H1 (cell line): Measurements from ENCODE around the gene AGR2. TPM values are rescaled to one million over a fixed set of nuclear protein-coding genes. Genes with fewer than 3 reads are reported as not detected.

Experiments
- CTCF ChIA-PET: fragments of 300-600 bp; sonication (Branson Sonifier 250); formaldehyde crosslinking; loops from one replicate; lab custom pipeline; 2021; ENCODE audit not compliant: partially characterized antibody; lab: Charles Lee
- POLR2A ChIA-PET: fragments of 300-600 bp; sonication (Branson Sonifier 250); formaldehyde crosslinking; loops from one replicate; lab custom pipeline; 2021; ENCODE audit warnings: inconsistent platforms; ENCODE audit not compliant: partially characterized antibody; lab: Charles Lee
- DNase-seq, 2 experiments: peaks; one replicate each; pipeline versions ENCODE4 v3.0.0 to v3.0.0-alpha.2; 2010 to 2022; ENCODE audit warnings: low spot score in 2 of 2, low read depth in 1 of 2, mixed read lengths in 1 of 2
- FAIRE-seq: peaks from 2 replicates; lab custom pipeline; 2011; peaks lifted over from hg19 to GRCh38; lab: Jason Lieb, UNC
- H2AFZ ChIP-seq: 2 replicates; pipeline ENCODE4 v1.8.1; 2012; ENCODE audit warnings: low read length, inconsistent platforms
- H2AK5ac ChIP-seq: 2 replicates; pipeline ENCODE4 v1.6.1; 2013; ENCODE audit warnings: low read depth, low read length
- H2BK120ac ChIP-seq: replicated peaks from 2 replicates; pipeline ENCODE3; 2013; ENCODE audit warnings: low read depth, low read length, inconsistent platforms
- H2BK12ac ChIP-seq: 2 replicates; pipeline ENCODE4 v1.6.1; 2013; ENCODE audit warnings: low read depth, low read length
- H2BK15ac ChIP-seq: 2 replicates; pipeline ENCODE4 v1.6.1; 2013; ENCODE audit warnings: low read length
- H2BK20ac ChIP-seq: 2 replicates; pipeline ENCODE4 v1.6.1; 2013; ENCODE audit warnings: low read length
- H2BK5ac ChIP-seq: 2 replicates; pipeline ENCODE4 v1.6.1; 2013; ENCODE audit warnings: low read depth, low read length
- H3K14ac ChIP-seq: 2 replicates; pipeline ENCODE4 v1.6.1; 2013; ENCODE audit warnings: inconsistent platforms; ENCODE audit not compliant: insufficient read length
- H3K18ac ChIP-seq: 2 replicates; pipeline ENCODE4 v1.6.1; 2013; ENCODE audit warnings: low read length; ENCODE audit errors: extremely low read depth
- H3K23ac ChIP-seq: 2 replicates; pipeline ENCODE4 v1.6.1; 2013; ENCODE audit warnings: inconsistent platforms; ENCODE audit not compliant: insufficient read length
- H3K23me2 ChIP-seq: 2 replicates; pipeline ENCODE4 v1.6.1; 2013; ENCODE audit warnings: low read depth, low read length
- H3K27ac ChIP-seq: 2 replicates; pipeline ENCODE4 v1.6.1; 2011; ENCODE audit warnings: low read depth, low read length, inconsistent platforms
- H3K27me3 ChIP-seq, 4 experiments: replicated peaks in 1 of 4; 1 replicate in 1 of 4; 2 replicates in 3 of 4; pipeline versions ENCODE4 v1.6.1 to v1.8.1; 2011 to 2013; ENCODE audit warnings: low read length in 3 of 4, mild to moderate bottlenecking in 3 of 4, inconsistent platforms in 2 of 4, mixed read lengths in 2 of 4, moderate library complexity in 1 of 4; ENCODE audit not compliant: control insufficient read depth in 3 of 4, insufficient read depth in 3 of 4; ENCODE audit errors: extremely low read depth in 1 of 4
- H3K36me3 ChIP-seq, 4 experiments: 2 replicates each; pipeline versions ENCODE4 v1.6.1 to v1.8.1; 2011 to 2013; ENCODE audit warnings: mild to moderate bottlenecking in 4 of 4, low read length in 3 of 4, moderate library complexity in 2 of 4, control low read depth in 1 of 4, inconsistent platforms in 1 of 4; ENCODE audit not compliant: insufficient read depth in 4 of 4, control insufficient read depth in 2 of 4
- H3K4ac ChIP-seq: replicated peaks from 2 replicates; pipeline ENCODE3; 2013; ENCODE audit warnings: low read length, low read depth, mixed read lengths, inconsistent platforms; ENCODE audit not compliant: insufficient read length
- H3K4me1 ChIP-seq, 4 experiments: replicated peaks in 1 of 4; 1 replicate in 1 of 4; 2 replicates in 3 of 4; pipeline versions ENCODE4 v1.6.1 to v1.8.1; 2011 to 2013; ENCODE audit warnings: low read length in 3 of 4, inconsistent platforms in 2 of 4, mixed read lengths in 1 of 4; ENCODE audit not compliant: insufficient read depth in 4 of 4, control insufficient read depth in 3 of 4
- H3K4me2 ChIP-seq, 2 experiments: 2 replicates each; pipeline versions ENCODE4 v1.6.1 to v1.8.1; 2011 to 2013; ENCODE audit warnings: low read depth in 2 of 2, low read length in 2 of 2, control low read depth in 1 of 2, inconsistent platforms in 1 of 2, mild to moderate bottlenecking in 1 of 2; ENCODE audit not compliant: insufficient read depth in 1 of 2
- H3K4me3 ChIP-seq, 4 experiments: fragments of 200-600, 300-600 bp in 1 of 4; sonication (generic), shearing (Covaris generic), sonication (Bioruptor Twin) in 1 of 4; 2 replicates each; pipeline versions ENCODE4 v1.5.1 to v1.8.1; 2011 to 2016; ENCODE audit warnings: low read length in 4 of 4, low read depth in 3 of 4, control low read depth in 2 of 4, inconsistent platforms in 2 of 4, mild to moderate bottlenecking in 2 of 4, mixed read lengths in 1 of 4, moderate library complexity in 1 of 4; ENCODE audit not compliant: insufficient read depth in 2 of 4; ENCODE audit errors: extremely low read depth in 1 of 4
- H3K56ac ChIP-seq: replicated peaks from 2 replicates; pipeline ENCODE3; 2013; ENCODE audit warnings: low read depth, mild to moderate bottlenecking, mixed read lengths, low read length, inconsistent platforms; ENCODE audit not compliant: insufficient read length
- H3K79me1 ChIP-seq: 2 replicates; pipeline ENCODE4 v1.6.1; 2013; ENCODE audit warnings: low read depth, low read length, control low read depth
- H3K79me2 ChIP-seq, 2 experiments: 2 replicates each; pipeline versions ENCODE4 v1.6.1 to v1.8.1; 2012 to 2013; ENCODE audit warnings: low read length in 2 of 2, mild to moderate bottlenecking in 2 of 2, inconsistent platforms in 1 of 2; ENCODE audit not compliant: insufficient read depth in 2 of 2, control insufficient read depth in 1 of 2
- H3K9ac ChIP-seq, 4 experiments: replicated peaks in 1 of 4; 1 replicate in 1 of 4; 2 replicates in 3 of 4; pipeline versions ENCODE4 v1.6.1 to v1.8.1; 2011 to 2013; ENCODE audit warnings: low read depth in 3 of 4, low read length in 3 of 4, control low read depth in 2 of 4, mild to moderate bottlenecking in 2 of 4, moderate library complexity in 2 of 4, inconsistent platforms in 1 of 4; ENCODE audit errors: extremely low read depth in 1 of 4
- H3K9me3 ChIP-seq, 2 experiments: 2 replicates each; pipeline versions ENCODE4 v1.6.1 to v1.8.1; 2012 to 2013; ENCODE audit warnings: mild to moderate bottlenecking in 2 of 2, moderate library complexity in 2 of 2, control low read depth in 1 of 2, inconsistent platforms in 1 of 2, low read depth in 1 of 2, low read length in 1 of 2, mixed read lengths in 1 of 2; ENCODE audit not compliant: insufficient read depth in 2 of 2
- H4K20me1 ChIP-seq, 2 experiments: replicated peaks in 1 of 2; 2 replicates each; pipeline versions ENCODE3 to v1.8.1; 2011 to 2013; ENCODE audit warnings: inconsistent platforms in 2 of 2, low read length in 2 of 2, mild to moderate bottlenecking in 1 of 2; ENCODE audit not compliant: insufficient read depth in 2 of 2, control insufficient read depth in 1 of 2
- H4K5ac ChIP-seq: 2 replicates; pipeline ENCODE4 v1.6.1; 2013; ENCODE audit warnings: low read length, low read depth, mixed read lengths, inconsistent platforms; ENCODE audit not compliant: insufficient read length
- H4K8ac ChIP-seq: 2 replicates; pipeline ENCODE4 v1.8.0; 2013; ENCODE audit warnings: mild to moderate bottlenecking, moderate library complexity, low read length, inconsistent platforms; ENCODE audit not compliant: insufficient read depth; ENCODE audit errors: extremely low read depth
- H4K91ac ChIP-seq: replicated peaks from 2 replicates; pipeline ENCODE3; 2013; ENCODE audit warnings: low read length, mixed read lengths, inconsistent platforms; ENCODE audit not compliant: insufficient read length
- BACH1 ChIP-seq: IDR thresholded peaks from 2 replicates; pipeline ENCODE4 v1.6.1; 2012; ENCODE audit warnings: low read length, improper control_type of control experiment
- BCL11A ChIP-seq, 2 experiments: IDR thresholded peaks; one replicate each; pipeline ENCODE4 v1.6.1; 2011; ENCODE audit warnings: low read depth in 2 of 2, low read length in 2 of 2, mild to moderate bottlenecking in 2 of 2
- CTCF ChIP-seq, 3 experiments: IDR thresholded peaks; 1 replicate in 2 of 3; 2 replicates in 1 of 3; pipeline versions ENCODE4 v1.5.1 to v1.6.1; 2011; ENCODE audit warnings: low read length in 3 of 3, mild to moderate bottlenecking in 3 of 3, inconsistent platforms in 2 of 3, low read depth in 1 of 3, moderate library complexity in 1 of 3; ENCODE audit not compliant: insufficient read depth in 1 of 3; ENCODE audit errors: control extremely low read depth in 1 of 3
- EGR1 ChIP-seq: IDR thresholded peaks from 2 replicates; pipeline ENCODE4 v1.6.1; 2011; ENCODE audit warnings: low read depth, low read length, borderline replicate concordance
- FOSL1 ChIP-seq: IDR thresholded peaks from 2 replicates; pipeline ENCODE4 v1.6.1; 2011; ENCODE audit warnings: mild to moderate bottlenecking, low read depth, low read length, moderate library complexity; ENCODE audit not compliant: insufficient read depth
- JUND ChIP-seq: IDR thresholded peaks from 2 replicates; pipeline ENCODE4 v1.6.1; 2011; ENCODE audit warnings: mild to moderate bottlenecking, improper control_type of control experiment, low read length
- KDM1A ChIP-seq: fragments of 200-600, 300-600 bp; sonication (generic); IDR thresholded peaks from 2 replicates; pipeline ENCODE4 v1.7.1; 2016; ENCODE audit warnings: mild to moderate bottlenecking, low read length, borderline replicate concordance
- KDM5A ChIP-seq: fragments of 200-600 bp; IDR thresholded peaks from 2 replicates; pipeline ENCODE4 v1.7.1; 2012; ENCODE audit warnings: mild to moderate bottlenecking, low read length, inconsistent platforms, mixed read lengths
- POU5F1 ChIP-seq: IDR thresholded peaks from 2 replicates; pipeline ENCODE4 v1.6.1; 2011; ENCODE audit warnings: low read depth, mild to moderate bottlenecking, low read length, moderate library complexity
- SIX5 ChIP-seq: IDR thresholded peaks from 2 replicates; pipeline ENCODE4 v1.6.1; 2011; ENCODE audit warnings: mild to moderate bottlenecking, low read depth, low read length
- SP1 ChIP-seq: IDR thresholded peaks from 2 replicates; pipeline ENCODE4 v1.6.1; 2011; ENCODE audit warnings: low read depth, low read length
- SRF ChIP-seq: IDR thresholded peaks from 2 replicates; pipeline ENCODE4 v1.6.1; 2011; ENCODE audit warnings: mild to moderate bottlenecking, low read depth, low read length, moderate library complexity
- SUZ12 ChIP-seq: fragments of 200-600 bp; sonication (generic); IDR thresholded peaks from 2 replicates; pipeline ENCODE4 v1.6.1; 2012; ENCODE audit warnings: mild to moderate bottlenecking, inconsistent platforms, low read length, moderate library complexity, mixed read lengths
- WGBS, 2 experiments: shearing (Covaris generic) in 1 of 2; methylation state at CpG; one replicate each; pipeline versions ENCODE4 v1.1.6 to v1.1.7; 2013 to 2015; ENCODE audit warnings: low lambda C conversion rate in 2 of 2, mixed read lengths in 2 of 2, inconsistent platforms in 1 of 2, low coverage in 1 of 2, missing lambda C conversion rate in 1 of 2; ENCODE audit not compliant: insufficient replicate concordance in 2 of 2, insufficient coverage in 1 of 2, insufficient read length in 1 of 2; ENCODE audit errors: extremely low coverage in 1 of 2, missing lambda C conversion rate in 1 of 2; 5-methylcytosine and 5-hydroxymethylcytosine counted together
- polyA plus RNA-seq, 7 experiments: library from polyadenylated mRNA; depleted of rRNA in 3 of 7; stranded (reverse) in 5 of 7; unstranded in 2 of 7; fragments of >200 nt in 5 of 7; fragments of 200-250 nt in 2 of 7; gene quantifications; 1 replicate in 5 of 7; 2 replicates in 1 of 7; 4 replicates in 1 of 7; pipeline versions ENCODE4 v1.2.1 to v1.2.3, GENCODE V29; 2011 to 2013; ENCODE audit warnings: missing spikeins in 2 of 7, mixed read lengths in 2 of 7
- total RNA-seq: library from RNA; stranded (reverse); fragmentation: NEBNext Ultra II Directional; extraction: Animal tissue kit (Norgen Biotek cat#: 25700); gene quantifications from 2 replicates; pipeline ENCODE4 v1.2.1, GENCODE V29; 2021

Gene AGR2
- total and polyA plus RNA-seq, 2 of the 8 experiments (the other 6 are each of a cell fraction or from before 2014, with no cell fraction given), result not detected

DNA sequence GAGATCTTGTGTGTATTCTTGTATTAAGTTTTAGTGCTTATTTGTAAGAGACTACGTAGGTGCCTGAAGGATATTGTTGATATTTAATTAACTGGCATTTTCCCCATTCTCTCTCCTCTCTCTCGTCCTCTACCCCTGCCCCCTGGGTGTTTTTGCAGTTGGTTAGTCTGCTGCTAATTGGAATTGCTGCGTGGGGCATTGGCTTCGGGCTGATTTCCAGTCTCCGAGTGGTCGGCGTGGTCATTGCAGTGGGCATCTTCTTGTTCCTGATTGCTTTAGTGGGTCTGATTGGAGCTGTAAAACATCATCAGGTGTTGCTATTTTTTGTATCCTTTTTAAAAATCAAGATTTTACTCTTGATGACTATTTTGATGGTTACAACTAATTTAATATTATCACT is 28.7 kb downstream of the AGR2 start:
- H3K4me3 ChIP-seq, result no peak overlapping the region
- H3K79me1 ChIP-seq, result no peaks in the 10 kb centered on the region
- H3K18ac ChIP-seq, result no peak overlapping the region
- peaks cover 0 to 8% (median 4%) of the 10 kb centered on the region in 4 experiments; a peak in 3 of 7 replicates for H3K4me1 ChIP-seq
- ChIA-PET POLR2A (no interaction called here), CTCF (interaction anchor here (0.7 to 1.5 kb wide), 2 partner anchors 24 to 585 kb away, joined by 3 read pairs; no protein-coding TSS in a partner anchor)
- H3K56ac ChIP-seq, result no peak overlapping the region
- no peak overlapping the region for H4K5ac ChIP-seq
- no peak for FAIRE-seq
- no peak overlapping the region for H2BK120ac ChIP-seq
- no peak overlapping the region for H3K23ac ChIP-seq
- no peak overlapping the region for H2BK12ac ChIP-seq
- no peaks in the 10 kb centered on the region for H4K20me1 ChIP-seq
- H2AFZ ChIP-seq, result no peak overlapping the region
- H3K23me2 ChIP-seq, result no peaks in the 10 kb centered on the region
- no peaks in the 10 kb centered on the region for H3K27me3 ChIP-seq
- no peak overlapping the region for H4K91ac ChIP-seq
- H3K4me2 ChIP-seq, result no peak overlapping the region
- H2AK5ac ChIP-seq, result no peak overlapping the region
- no peaks in the 10 kb centered on the region for H3K36me3 ChIP-seq
- H3K9ac ChIP-seq, result no peak overlapping the region
- no peak overlapping the region for H2BK15ac ChIP-seq
- H3K9me3 ChIP-seq, result no peaks in the 10 kb centered on the region
- H3K14ac ChIP-seq, result no peak overlapping the region
- 79% methylated on average over 7 of the region's 7 CpGs; no CpG with 5 or more reads in 1 of the 2 experiments for WGBS, 2 experiments
- no peak for DNase-seq
- H4K8ac ChIP-seq, result no peak overlapping the region
- no peak overlapping the region for H3K4ac ChIP-seq
- H3K79me2 ChIP-seq, result peaks cover 0 to 4% of the 10 kb centered on the region in 2 experiments; a peak in 1 of 4 replicates
- 0 out of 2 replicates have a peak overlapping the region, but pooled peaks have one; percentile 5 for H3K27ac ChIP-seq
- H2BK5ac ChIP-seq, result no peak overlapping the region
- no peak overlapping the region for H2BK20ac ChIP-seq
- no peak for TF ChIP-seq FOSL1
- no peak for TF ChIP-seq KDM1A
- TF ChIP-seq POU5F1, result no peak
- TF ChIP-seq SIX5, result no peak
- no peak for TF ChIP-seq CTCF (IDR thresholded peaks at IDR 0.05; ENCODE audit: control extremely low read depth in 1 of 3, insufficient read depth in 1 of 3, low read depth in 1 of 3, low read length in 3 of 3)
- no peak for TF ChIP-seq BCL11A (IDR thresholded peaks at IDR 0.05; ENCODE audit: low read depth in 2 of 2, low read length in 2 of 2)
- no peak for TF ChIP-seq SP1
- TF ChIP-seq SUZ12, result no peak
- no peak for TF ChIP-seq SRF
- no peak for TF ChIP-seq JUND
- TF ChIP-seq KDM5A, result no peak
- TF ChIP-seq BACH1, result no peak
- TF ChIP-seq EGR1, result no peak
